Activated T-helper 1 cell treated with Interleukin-2 at 50 U/mL for 16 hours (primary cell): ENCODE results near the gene GCK.
"Not testable (repeated sequence)": the region's sequence is repeated elsewhere in the genome, so short reads cannot be mapped to it uniquely, and the experiment has no call there.

ENCODE experiments used
- DNase-seq: peaks from one replicate; pipeline ENCODE4 v3.0.0-alpha.2; 2020; ENCODE audit warnings: low read depth

The GCK gene

GRCh38 chr7:44141221-44141850, 47.9 kb downstream of the GCK start, which contains the start of gene MYL7:
MYL7 (minus strand) TSS chr7:44141332; CDS start chr7:44141305, 27 bp downstream.
- DNase-seq, result no peak

GRCh38 chr7:44140341-44140740, 48.9 kb downstream of the GCK start:
- DNase-seq, result no peak

GRCh38 chr7:44139311-44140010, 49.8 kb downstream of the GCK start:
- DNase-seq, result no peak

DNA sequence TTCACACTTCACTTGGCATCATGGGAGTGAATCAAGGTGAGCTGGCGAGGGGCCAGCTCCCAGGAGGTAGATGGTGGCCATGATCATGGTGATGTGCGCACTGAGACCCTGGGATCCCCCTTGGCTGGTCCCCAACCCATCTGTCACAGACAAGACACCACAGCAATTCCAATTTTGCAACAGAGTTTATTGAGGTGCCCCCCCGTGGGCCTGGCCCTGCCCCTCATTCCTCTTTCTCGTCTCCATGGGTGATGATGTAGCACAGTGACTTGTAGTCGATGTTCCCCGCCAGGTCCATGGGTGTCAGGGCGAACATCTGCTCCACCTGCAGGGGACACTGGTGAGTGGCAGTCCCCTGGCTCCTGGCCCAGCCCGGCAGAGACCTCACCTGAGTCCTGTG, 50.5 kb downstream of the GCK start:
- DNase-seq, result no peak

- DNase-seq, result no peak
These were observed 52.5 kb downstream of the GCK start for GRCh38 chr7:44136731-44137130.

GRCh38 chr7:44134943-44135628, 54.2 kb downstream of the GCK start:
- no peak for DNase-seq

- DNase-seq, result no peak
These were observed 55.9 kb downstream of the GCK start for GRCh38 chr7:44133295-44133694.

GRCh38 chr7:44132039-44132438, 57.2 kb downstream of the GCK start:
- no peak for DNase-seq

GRCh38 chr7:44131173-44132029, 57.8 kb downstream of the GCK start:
- DNase-seq, result no peak

DNA sequence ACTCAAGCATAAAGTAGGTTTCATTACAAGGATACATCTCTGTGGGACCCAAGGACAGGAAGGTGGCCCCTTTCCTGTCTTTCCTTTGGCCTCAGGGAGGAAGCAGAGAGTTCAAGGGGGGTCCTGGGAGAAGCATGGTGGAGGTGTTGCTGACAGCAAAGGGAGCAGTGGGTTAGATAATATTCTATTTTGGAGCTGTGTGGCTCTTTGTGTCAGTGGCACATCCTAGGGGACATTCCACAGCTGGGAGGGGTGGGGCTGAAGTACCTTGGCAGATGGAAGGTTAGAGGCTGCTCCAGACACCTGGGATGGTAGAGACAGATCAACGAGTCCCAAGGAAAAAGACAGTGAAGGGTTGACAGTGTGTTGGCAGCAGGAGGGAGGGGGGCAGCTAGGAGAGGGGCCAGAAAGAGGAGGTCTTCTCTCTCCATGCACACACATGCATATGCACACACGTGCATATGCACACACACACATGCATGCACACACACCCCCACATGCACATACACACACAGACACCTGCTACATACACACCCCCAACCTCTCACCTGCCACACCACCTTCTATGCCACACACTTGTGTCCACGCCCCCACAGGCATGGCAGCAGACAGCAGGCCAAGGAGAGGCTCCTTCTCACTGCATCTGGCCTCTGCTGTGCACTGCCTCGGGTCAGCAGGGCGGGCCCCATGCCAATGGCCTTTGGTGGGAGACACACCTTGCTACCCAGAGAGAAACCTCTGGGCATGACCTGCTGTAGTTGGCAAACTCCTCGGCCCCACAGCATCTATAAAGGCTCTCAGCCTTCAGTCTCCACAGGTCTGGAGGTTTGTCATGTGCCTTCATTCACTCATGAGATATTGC, 60.3 kb downstream of the GCK start:
- DNase-seq, result no peak

DNA sequence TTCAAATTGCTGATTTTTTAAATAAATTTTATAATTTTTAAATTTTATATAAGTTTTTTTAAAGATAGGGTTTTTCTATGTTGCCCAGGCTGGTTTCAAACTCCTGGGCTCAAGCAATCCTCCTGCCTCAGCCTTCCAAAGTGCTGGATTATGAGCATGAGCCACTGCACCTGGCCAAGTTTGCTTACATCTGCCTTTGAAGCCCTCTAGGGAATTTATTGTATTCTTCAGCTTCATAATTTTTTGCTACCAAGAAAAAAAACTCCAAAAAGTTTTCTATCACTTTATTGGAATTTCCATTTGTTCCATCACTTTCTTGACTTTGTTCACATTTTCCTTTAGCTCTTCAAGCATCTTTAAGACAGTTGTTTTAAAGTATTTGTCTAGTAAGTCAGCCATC, 62.1 kb downstream of the GCK start:
- DNase-seq, result no peak

- DNase-seq, result not testable (repeated sequence)
These were observed 62.7 kb downstream of the GCK start for GRCh38 chr7:44126574-44126973.

DNA sequence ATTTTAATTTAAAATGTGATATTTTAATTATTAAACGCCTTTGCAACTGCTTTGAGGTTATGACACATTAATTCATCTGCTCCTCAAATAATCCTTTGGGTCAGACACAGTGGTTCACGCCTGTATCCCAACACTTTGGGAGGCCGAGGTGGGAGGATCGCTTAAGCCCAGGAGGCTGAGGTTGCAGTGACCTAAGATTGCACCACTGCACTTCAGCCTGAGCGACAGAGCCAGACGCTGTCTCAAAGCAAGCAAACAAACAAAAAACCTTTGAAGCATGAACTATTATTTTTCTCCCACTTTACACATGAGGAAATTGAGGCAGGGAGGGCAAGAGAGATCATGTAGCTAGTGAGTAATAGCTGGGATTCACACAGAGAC, 64.4 kb downstream of the GCK start:
- no peak for DNase-seq

DNA sequence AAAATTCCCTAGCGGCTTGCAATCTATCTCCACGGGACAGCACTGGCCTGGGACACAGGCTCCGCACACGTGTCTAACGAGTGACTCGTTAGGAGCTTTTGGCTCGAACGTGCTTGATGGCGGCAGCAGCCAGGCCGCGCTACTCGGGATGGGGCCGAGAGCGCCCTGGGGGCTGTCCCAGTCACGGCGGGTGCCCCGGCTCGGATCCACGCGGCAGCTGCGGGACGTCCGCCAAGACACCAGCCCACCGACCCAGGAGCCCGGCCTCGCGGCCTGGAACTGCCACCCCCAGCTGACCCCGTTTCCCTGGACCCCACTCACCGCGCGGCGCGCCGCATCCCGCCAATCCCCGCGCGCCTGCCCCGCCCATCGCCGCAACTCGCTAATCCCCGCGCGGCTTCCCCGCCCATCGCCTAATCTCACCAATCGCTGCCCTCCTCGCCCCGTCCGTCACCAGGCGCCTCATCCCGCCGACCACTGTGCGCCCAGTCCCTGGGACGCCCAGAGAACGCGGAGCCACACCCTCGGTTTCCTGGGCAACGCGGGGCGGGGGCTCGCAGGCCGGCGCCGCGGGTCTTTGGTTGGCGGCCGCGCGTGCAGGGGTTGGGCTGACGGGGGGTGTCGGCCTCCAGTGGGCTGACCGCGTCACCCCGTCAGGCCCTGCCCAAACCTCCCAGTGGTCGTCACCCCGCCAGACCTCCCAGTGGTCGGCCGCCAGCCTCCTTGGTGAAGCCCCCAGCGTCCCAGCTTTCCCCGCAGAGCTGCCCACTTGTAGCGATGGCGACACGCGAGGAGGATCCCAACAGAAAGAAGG, 65.8 kb downstream of the GCK start, which contains the start of gene POLD2:
TSS of gene POLD2 (minus strand) at position 359 of the 814 bp plus-strand sequence. CDS start 1,495 bp downstream, outside the sequence.
- DNase-seq, result peak; percentile 95

- DNase-seq, result no peak
These were observed 66.7 kb downstream of the GCK start for GRCh38 chr7:44122529-44122928.

GRCh38 chr7:44121761-44122420, 67.3 kb downstream of the GCK start:
- no peak for DNase-seq

DNA sequence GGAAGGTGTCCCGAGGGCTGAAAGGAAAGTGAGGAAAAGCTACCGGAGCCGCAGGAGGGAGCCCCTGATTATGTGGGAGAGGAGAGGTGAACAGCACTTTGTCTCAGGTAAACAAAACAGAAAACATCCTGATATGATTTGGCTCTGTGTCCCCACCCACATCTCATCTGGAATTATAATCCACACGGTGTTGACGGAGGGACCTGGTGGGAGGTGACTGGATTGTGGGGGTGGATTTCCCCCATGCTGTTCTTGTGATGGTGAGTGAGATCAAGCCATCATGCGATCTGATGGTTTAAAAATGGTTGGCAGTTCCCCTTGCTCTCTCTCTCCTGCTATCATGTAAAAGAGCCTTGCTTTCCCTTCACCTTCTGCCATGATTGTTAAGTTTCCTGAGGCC, 68.8 kb downstream of the GCK start:
- no peak for DNase-seq

DNA sequence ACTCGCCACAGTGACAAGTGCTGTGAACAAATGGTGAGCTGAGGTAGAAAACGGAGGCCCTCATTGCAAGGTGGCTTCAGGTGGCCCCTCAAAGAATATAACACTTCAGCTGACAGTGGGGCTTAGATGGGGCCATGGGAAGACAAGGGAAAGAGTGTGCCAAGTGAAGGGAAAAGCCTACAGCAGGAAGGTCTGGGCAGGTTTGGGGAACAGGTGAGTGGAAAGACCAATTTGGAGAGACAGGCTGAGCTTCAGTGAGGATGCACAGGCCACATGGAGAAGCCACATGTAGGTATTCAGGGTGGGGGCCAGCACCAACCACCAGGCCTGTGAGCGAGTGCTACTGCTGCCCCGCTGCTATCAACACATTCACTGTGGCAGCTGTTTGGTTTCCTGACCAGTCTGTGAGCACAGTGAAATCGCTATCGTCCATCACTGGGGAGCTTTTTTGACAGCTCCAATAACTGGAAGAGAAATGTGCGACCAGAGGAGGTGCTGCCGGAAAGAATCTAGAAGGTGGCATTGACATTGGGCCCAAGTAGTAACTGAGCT, 69.3 kb downstream of the GCK start:
- DNase-seq, result no peak

GRCh38 chr7:44117801-44118429, 71.3 kb downstream of the GCK start:
- no peak for DNase-seq
